Endothelial cell of umbilical vein (primary cell): ENCODE data around the gene GRID1. TPM values are rescaled to one million over a fixed set of nuclear protein-coding genes. Genes with fewer than 3 reads are reported as not detected.

Source experiments
- BruUV-seq: library from RNA; stranded (reverse); fragments of 400-500 nt; replicated peaks from 2 replicates; lab custom pipeline; 2021; lab: Mats Ljungman, UMichigan
- CTCF ChIA-PET: fragments of 300-600, 350-600 bp; sonication (Branson Sonifier 250); formaldehyde crosslinking; loops from one replicate; lab custom pipeline; 2021; ENCODE audit warnings: antibody characterized with exemption, inconsistent platforms; lab: Charles Lee
- POLR2A ChIA-PET: fragments of 300-600, 350-600 bp; sonication (Branson Sonifier 250); formaldehyde crosslinking; loops from one replicate; lab custom pipeline; 2021; ENCODE audit warnings: antibody characterized with exemption, inconsistent platforms; lab: Charles Lee
- DNase-seq: peaks from one replicate; pipeline ENCODE4 v3.0.0-alpha.2; 2011; ENCODE audit warnings: low read depth, low spot score
- FAIRE-seq: peaks from 2 replicates; lab custom pipeline; 2011; peaks lifted over from hg19 to GRCh38; lab: Jason Lieb, UNC
- H2AFZ ChIP-seq: 2 replicates; pipeline ENCODE4 v1.6.0; 2012; ENCODE audit warnings: low read depth, low read length, control low read depth, inconsistent platforms
- H3K27ac ChIP-seq: 2 replicates; pipeline ENCODE4 v1.5.1; 2011; ENCODE audit warnings: low read depth, mild to moderate bottlenecking, control low read depth, low read length, moderate library complexity; ENCODE audit not compliant: insufficient read depth
- H3K27me3 ChIP-seq, 2 experiments: 2 replicates each; pipeline versions ENCODE4 v1.6.0 to v1.6.1; 2011; ENCODE audit warnings: low read length in 2 of 2, mixed read lengths in 1 of 2; ENCODE audit not compliant: control insufficient read depth in 2 of 2, insufficient read depth in 2 of 2
- H3K36me3 ChIP-seq, 2 experiments: 2 replicates in 1 of 2; 3 replicates in 1 of 2; pipeline ENCODE4 v1.5.1; 2011; ENCODE audit warnings: low read length in 2 of 2, mild to moderate bottlenecking in 1 of 2, moderate library complexity in 1 of 2; ENCODE audit not compliant: control insufficient read depth in 2 of 2, insufficient read depth in 2 of 2; ENCODE audit errors: extremely low read depth in 1 of 2
- H3K4me1 ChIP-seq: 3 replicates; pipeline ENCODE4 v1.5.1; 2011; ENCODE audit warnings: mild to moderate bottlenecking, low read length; ENCODE audit not compliant: control insufficient read depth, insufficient read depth; ENCODE audit errors: extremely low read depth
- H3K4me2 ChIP-seq: 2 replicates; pipeline ENCODE4 v1.6.1; 2011; ENCODE audit warnings: low read length, control low read depth, mixed read lengths; ENCODE audit not compliant: insufficient read depth
- H3K4me3 ChIP-seq, 3 experiments: fragments of 200-600 bp in 1 of 3; sonication (generic), shearing (Covaris generic) in 1 of 3; replicated peaks in 1 of 3; 2 replicates each; pipeline ENCODE4 v1.5.1; 2011 to 2016; ENCODE audit warnings: control low read depth in 3 of 3, low read length in 3 of 3, mild to moderate bottlenecking in 2 of 3, inconsistent platforms in 1 of 3, low read depth in 1 of 3, moderate library complexity in 1 of 3; ENCODE audit not compliant: insufficient read depth in 1 of 3
- H3K79me2 ChIP-seq: 2 replicates; pipeline ENCODE4 v1.6.0; 2012; ENCODE audit warnings: low read length, inconsistent platforms; ENCODE audit not compliant: control insufficient read depth, insufficient read depth
- H3K9ac ChIP-seq: replicated peaks from 2 replicates; pipeline ENCODE3; 2011; ENCODE audit warnings: low read length, control low read depth; ENCODE audit not compliant: insufficient read depth; ENCODE audit errors: extremely low read depth
- H3K9me1 ChIP-seq: replicated peaks from 3 replicates; pipeline ENCODE4 v1.6.0; 2011; ENCODE audit warnings: mild to moderate bottlenecking, low read length; ENCODE audit not compliant: control insufficient read depth, insufficient read depth; ENCODE audit errors: extremely low read depth
- H3K9me3 ChIP-seq: replicated peaks from 2 replicates; pipeline ENCODE4 v1.5.1; 2012; ENCODE audit warnings: low read length, inconsistent platforms; ENCODE audit not compliant: control insufficient read depth, insufficient read depth
- H4K20me1 ChIP-seq: replicated peaks from 2 replicates; pipeline ENCODE3; 2011; ENCODE audit warnings: mild to moderate bottlenecking, low read length; ENCODE audit not compliant: control insufficient read depth, insufficient read depth; ENCODE audit errors: extremely low read depth
- CTCF ChIP-seq, 2 donors: IDR thresholded peaks; 1 replicate in 1 of 2; 2 replicates in 1 of 2; pipeline ENCODE4 v1.5.1; 2011; ENCODE audit warnings: low read length in 2 of 2, mild to moderate bottlenecking in 2 of 2, moderate library complexity in 2 of 2, control low read depth in 1 of 2, inconsistent platforms in 1 of 2, low read depth in 1 of 2; ENCODE audit not compliant: insufficient read depth in 1 of 2; ENCODE audit errors: extremely low read depth in 1 of 2
- EZH2 ChIP-seq: IDR thresholded peaks from 2 replicates; pipeline ENCODE4 v1.6.1; 2012; ENCODE audit warnings: borderline replicate concordance, low read depth, mild to moderate bottlenecking, moderate library complexity, low read length, inconsistent platforms; ENCODE audit not compliant: severe bottlenecking
- FOS ChIP-seq: IDR thresholded peaks from 2 replicates; pipeline ENCODE4 v1.6.1; 2011; ENCODE audit warnings: mild to moderate bottlenecking, low read length, moderate library complexity, borderline replicate concordance; ENCODE audit not compliant: insufficient read depth
- GATA2 ChIP-seq: IDR thresholded peaks from 2 replicates; pipeline ENCODE4 v1.7.0; 2011; ENCODE audit warnings: low read depth, mild to moderate bottlenecking, moderate library complexity, mixed read lengths, low read length; ENCODE audit not compliant: insufficient read length, insufficient read depth
- JUN ChIP-seq: IDR thresholded peaks from 2 replicates; pipeline ENCODE4 v1.6.1; 2011; ENCODE audit warnings: borderline replicate concordance, low read depth; ENCODE audit not compliant: insufficient read length, insufficient read depth
- MYC ChIP-seq: IDR thresholded peaks from one replicate; pipeline ENCODE4 v1.6.1; 2011; ENCODE audit warnings: mild to moderate bottlenecking, low read depth, low read length
- POLR2A ChIP-seq: IDR thresholded peaks from 2 replicates; pipeline ENCODE4 v1.6.1; 2012; ENCODE audit warnings: low read depth, mild to moderate bottlenecking, control low read depth, low read length
- POLR2AphosphoS5 ChIP-seq: IDR thresholded peaks from 2 replicates; pipeline ENCODE4 v1.6.1; 2012; ENCODE audit warnings: low read depth, mild to moderate bottlenecking, control low read depth, low read length, moderate library complexity; ENCODE audit not compliant: insufficient read depth
- dilution Hi-C: fragments of 300-500 bp; cut with MboI; formaldehyde crosslinking; loops from one replicate; pipeline ENCODE4 v1.15.0; 2019; ENCODE audit warnings: low sequenced_read_pairs; ENCODE audit not compliant: extremely low pct_ligation_motif_present
- intact Hi-C: fragments of 100-400 bp; cut with micrococcal nuclease; formaldehyde crosslinking; loops from one replicate; pipeline ENCODE4 v1.10.0; 2022
- polyA plus RNA-seq, 4 experiments: library from polyadenylated mRNA; depleted of rRNA in 3 of 4; stranded (reverse) in 3 of 4; unstranded in 1 of 4; fragments of >200 nt; gene quantifications; 2 replicates each; pipeline versions ENCODE4 v1.2.1 to v1.2.3, GENCODE V29; 2011 to 2012; ENCODE audit warnings: missing spikeins in 1 of 4
- total RNA-seq: library from RNA; stranded (reverse); gene quantifications from 2 replicates; pipeline ENCODE4 v1.2.3, GENCODE V29; 2021
- TF ChIP-seq, protein P1 (sequence below): IDR thresholded peaks from 2 replicates; pipeline ENCODE4 v1.6.1; 2011; ENCODE audit not compliant: insufficient read depth, insufficient read length

The GRID1 gene
- total and polyA plus RNA-seq, 2 donors (not counting 3 experiments of a cell fraction or from before 2014, with no cell fraction given) = not detected

DNA sequence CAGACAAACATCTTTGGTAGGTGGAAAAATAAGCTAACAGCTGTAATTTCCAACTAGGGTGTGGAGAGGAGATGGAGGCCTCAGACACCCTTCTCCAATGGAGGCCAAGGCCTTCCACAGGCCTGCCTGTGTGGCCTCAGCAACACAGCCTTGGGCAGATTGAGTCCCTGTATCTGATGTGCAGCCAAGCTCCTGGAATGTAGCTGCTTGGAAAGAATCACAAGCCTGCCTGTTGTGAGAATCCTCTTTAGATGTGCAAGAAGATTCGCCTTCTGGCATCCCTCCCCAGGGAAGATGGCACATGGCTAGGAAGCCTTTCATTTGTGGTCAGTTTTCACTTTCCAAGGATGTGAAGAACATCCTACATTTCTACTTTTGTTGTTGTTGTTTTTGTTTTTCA, 684.0 kb downstream of the GRID1 start:
- POLR2A ChIA-PET = no interaction called here

GRCh38 chr10:85679710-85680109, 686.9 kb downstream of the GRID1 start:
- Histone ChIP-seq H3K9me1 (no peaks in the 10 kb centered on the region), H4K20me1 (no peaks in the 10 kb centered on the region), H3K9me3 (no peaks in the 10 kb centered on the region), H3K36me3 (no peaks in the 10 kb centered on the region), H3K9ac (no peak overlapping the region), H3K27ac (no peak overlapping the region), H2AFZ (no peak overlapping the region), H3K27me3 (no peaks in the 10 kb centered on the region), H3K4me2 (no peak overlapping the region), H3K4me1 (no peaks in the 10 kb centered on the region), H3K79me2 (no peaks in the 10 kb centered on the region), H3K4me3 (no peak overlapping the region)
- dilution Hi-C loops (no loop called here), intact Hi-C loops (no loop called here)
- ChIA-PET CTCF (no interaction called here), POLR2A (no interaction called here)
- FAIRE-seq = no peak
- TF ChIP-seq MYC (no peak), JUN (no peak), POLR2A (no peak), POLR2AphosphoS5 (no peak), EZH2 (no peak), FOS (no peak), CTCF (IDR thresholded peaks at IDR 0.05; ENCODE audit: extremely low read depth in 1 of 2, insufficient read depth in 1 of 2, low read depth in 1 of 2, low read length in 2 of 2) (no peak), GATA2 (no peak)
- TF ChIP-seq, protein P1, sequence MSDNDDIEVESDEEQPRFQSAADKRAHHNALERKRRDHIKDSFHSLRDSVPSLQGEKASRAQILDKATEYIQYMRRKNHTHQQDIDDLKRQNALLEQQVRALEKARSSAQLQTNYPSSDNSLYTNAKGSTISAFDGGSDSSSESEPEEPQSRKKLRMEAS = no peak
- BruUV-seq = no TSS peak
- DNase-seq = no peak

More for the DNA sequence above, 684.0 kb downstream of the GRID1 start:
- no TSS peak for BruUV-seq
- no peak for FAIRE-seq
- Histone ChIP-seq H3K36me3 (no peaks in the 10 kb centered on the region), H3K9me3 (no peaks in the 10 kb centered on the region), H2AFZ (no peak overlapping the region), H3K27me3 (no peaks in the 10 kb centered on the region), H3K9me1 (no peaks in the 10 kb centered on the region), H3K9ac (no peak overlapping the region), H3K4me3 (no peak overlapping the region), H3K27ac (no peak overlapping the region), H4K20me1 (no peaks in the 10 kb centered on the region), H3K79me2 (no peaks in the 10 kb centered on the region), H3K4me1 (no peaks in the 10 kb centered on the region), H3K4me2 (no peak overlapping the region)
- CTCF ChIA-PET = no interaction called here
- no peak for DNase-seq
- dilution Hi-C loops = no loop called here
- intact Hi-C loops = no loop called here
- TF ChIP-seq GATA2 = no peak
- no peak for TF ChIP-seq JUN
